Activated gamma-delta T cell (primary cell): ENCODE data around the gene CDH16.
"Not testable (repeated sequence)": the region's sequence is repeated elsewhere in the genome, so short reads cannot be mapped to it uniquely, and the experiment has no call there.

Source experiments
- DNase-seq: peaks from one replicate; lab custom pipeline; 2025; lab: John Stamatoyannopoulos, UW

The CDH16 gene

DNA sequence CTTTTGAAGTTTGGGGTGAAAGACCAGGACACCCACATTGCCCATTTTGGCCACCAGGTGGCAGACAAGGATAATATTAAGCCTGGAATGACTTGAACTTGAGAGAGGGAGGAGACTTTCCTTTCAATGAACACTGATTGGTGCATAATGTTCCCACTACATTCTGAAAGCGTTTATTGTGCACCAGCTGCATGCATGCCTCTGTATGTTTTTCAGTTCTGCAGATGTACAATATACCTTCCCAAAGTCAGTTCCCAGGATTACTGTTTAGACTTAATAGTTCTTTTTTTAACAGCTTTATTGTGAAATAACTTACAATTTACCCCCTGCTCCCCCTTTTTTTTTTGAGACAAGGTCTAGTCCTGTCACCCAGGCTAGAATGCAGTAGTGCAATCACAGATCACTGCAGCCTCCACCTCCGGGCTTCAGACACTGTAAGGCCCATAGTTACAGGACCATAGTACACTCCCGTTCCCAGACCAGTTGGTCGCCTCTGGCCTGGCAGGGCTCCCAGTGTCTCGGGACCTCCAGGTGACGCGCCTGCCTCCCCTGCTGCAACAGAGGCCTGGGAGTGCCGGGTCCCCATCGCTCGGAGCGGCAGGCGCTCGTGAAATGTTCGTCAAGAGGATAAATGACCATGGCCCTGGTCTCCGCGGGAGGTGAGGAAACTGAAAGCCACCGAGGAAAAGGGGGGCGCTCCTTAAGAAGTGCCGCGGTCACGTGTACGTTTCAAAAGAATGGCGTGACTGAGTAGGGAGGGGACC is 28.8 kb upstream of the CDH16 start:
- no peak for DNase-seq

GRCh38 chr16:66946974-66947301 is 28.3 kb upstream of the CDH16 start:
- no peak for DNase-seq

- no peak for DNase-seq
Observed at GRCh38 chr16:66946541-66946940, 27.9 kb upstream of the CDH16 start.

- DNase-seq = no peak
Observed at GRCh38 chr16:66945939-66946338, 27.3 kb upstream of the CDH16 start.

- DNase-seq = not testable (repeated sequence)
Observed at GRCh38 chr16:66944971-66945370, 26.3 kb upstream of the CDH16 start.

DNA sequence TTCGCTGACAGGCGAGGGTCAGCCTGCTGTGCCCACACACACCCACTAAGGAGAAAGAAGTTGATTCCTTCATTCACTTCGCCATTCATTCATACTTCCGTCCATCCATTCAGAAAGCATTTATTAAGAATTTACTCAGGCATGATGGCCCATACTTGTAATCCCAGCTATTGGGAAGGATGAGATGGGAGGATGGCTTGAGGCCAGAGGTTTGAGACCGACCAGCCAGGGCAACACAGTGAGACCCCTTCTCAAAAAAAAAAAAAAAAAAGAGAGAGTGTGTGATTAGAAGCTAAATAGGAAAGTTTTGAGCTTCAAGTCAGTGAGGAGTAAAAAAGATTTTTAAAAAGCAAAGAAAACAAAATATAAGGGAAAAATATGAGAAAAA is 25.4 kb upstream of the CDH16 start:
- no peak for DNase-seq

DNA sequence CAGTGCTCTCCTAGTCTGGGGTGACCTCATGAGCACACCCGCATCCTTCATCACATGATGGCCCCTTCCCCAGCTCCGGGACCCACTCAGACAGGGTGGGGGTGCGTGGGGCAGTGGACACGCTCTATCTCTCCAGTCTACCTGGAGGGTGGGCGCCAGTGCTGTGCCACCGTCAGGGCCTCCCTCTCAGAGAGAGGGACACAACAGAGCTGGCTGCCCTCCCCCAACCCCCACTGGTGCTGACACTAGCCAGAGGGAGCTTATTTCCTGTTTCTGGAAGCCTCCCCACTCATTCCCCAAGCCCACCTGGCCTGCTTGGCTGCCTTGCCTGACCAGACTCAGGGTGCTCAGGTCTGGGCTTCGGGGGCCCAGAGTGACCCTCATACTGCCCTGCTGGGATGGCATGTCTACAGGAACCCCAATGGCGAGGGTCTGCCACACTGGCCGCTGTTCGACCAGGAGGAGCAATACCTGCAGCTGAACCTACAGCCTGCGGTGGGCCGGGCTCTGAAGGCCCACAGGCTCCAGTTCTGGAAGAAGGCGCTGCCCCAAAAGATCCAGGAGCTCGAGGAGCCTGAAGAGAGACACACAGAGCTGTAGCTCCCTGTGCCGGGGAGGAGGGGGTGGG is 24.9 kb upstream of the CDH16 start:
- no peak for DNase-seq

- DNase-seq = no peak
Observed at GRCh38 chr16:66942981-66943380, 24.3 kb upstream of the CDH16 start.

GRCh38 chr16:66940236-66940635 is 21.6 kb upstream of the CDH16 start:
- DNase-seq = no peak

GRCh38 chr16:66939366-66939765 is 20.7 kb upstream of the CDH16 start:
- no peak for DNase-seq

- no peak for DNase-seq
Observed at GRCh38 chr16:66937725-66938337, 19.1 kb upstream of the CDH16 start.

- DNase-seq = no peak
Observed at GRCh38 chr16:66936889-66937554, 18.3 kb upstream of the CDH16 start.

GRCh38 chr16:66936462-66936861 is 17.8 kb upstream of the CDH16 start:
- DNase-seq = no peak

DNA sequence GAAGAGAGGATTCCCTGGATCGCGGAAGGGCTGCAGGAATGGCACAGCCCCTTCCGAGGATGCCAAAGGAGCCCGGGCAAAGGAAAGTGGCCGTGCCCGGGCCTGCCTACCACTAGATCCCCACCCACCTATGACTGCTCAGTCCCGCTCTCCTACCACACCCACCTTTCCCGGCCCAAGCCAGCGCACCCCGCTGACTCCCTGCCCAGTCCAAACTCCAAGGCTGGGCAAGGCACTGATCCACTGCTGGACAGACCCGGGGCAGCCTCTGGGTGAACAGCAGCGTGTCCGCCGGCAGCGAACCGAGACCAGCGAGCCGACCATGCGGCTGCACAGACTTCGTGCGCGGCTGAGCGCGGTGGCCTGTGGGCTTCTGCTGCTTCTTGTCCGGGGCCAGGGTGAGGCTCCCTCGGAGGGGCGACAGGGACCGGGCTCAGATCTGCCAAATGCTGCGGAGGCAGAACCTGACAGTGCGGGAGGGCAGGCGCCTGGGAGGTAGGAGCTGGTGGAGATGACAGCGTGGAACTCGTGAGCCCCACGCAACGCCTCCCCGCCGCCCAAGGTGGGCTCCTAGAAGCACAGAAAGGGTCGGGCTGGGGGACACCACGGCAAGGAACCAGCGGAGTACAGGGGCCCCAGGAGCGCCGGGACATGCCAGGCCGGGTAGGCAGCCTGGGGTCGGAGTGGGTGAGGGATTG is 16.8 kb upstream of the CDH16 start, which contains the start of gene CES2:
TSS of gene CES2 (plus strand) at position 203 of the 698 bp plus-strand sequence. CDS start at position 323, 120 bp downstream.
- no peak for DNase-seq

GRCh38 chr16:66934839-66935313 is 16.2 kb upstream of the CDH16 start:
- DNase-seq = not testable (repeated sequence)

GRCh38 chr16:66934138-66934838 is 15.6 kb upstream of the CDH16 start, which contains the start of gene CIAO2B:
Gene CIAO2B, minus strand, starts transcription at chr16:66934402. Its CDS starts 38 bp downstream, at chr16:66934364.
- peak; percentile 82 for DNase-seq

- DNase-seq = no peak
Observed at GRCh38 chr16:66933776-66934137, 15.1 kb upstream of the CDH16 start.

- no peak for DNase-seq
Observed at GRCh38 chr16:66932076-66932475, 13.4 kb upstream of the CDH16 start.

GRCh38 chr16:66931665-66932064 is 13.0 kb upstream of the CDH16 start:
- no peak for DNase-seq

- DNase-seq = no peak
Observed at GRCh38 chr16:66930189-66930588, 11.5 kb upstream of the CDH16 start.

GRCh38 chr16:66928702-66929388 is 10.2 kb upstream of the CDH16 start:
- DNase-seq = no peak
